ENCODE results near the gene C20orf144. TPM values are rescaled to one million over a fixed set of nuclear protein-coding genes. Genes with fewer than 3 reads are reported as not detected.

The C20orf144 gene
- total and polyA plus RNA-seq, 4 donors: not detected

- no peak overlapping the region for H3K27ac ChIP-seq (ENCODE audit: low read depth in 1 of 2, low read length in 2 of 2)
- no peaks in the 10 kb centered on the region for H3K27me3 ChIP-seq (ENCODE audit: control insufficient read depth in 4 of 4, insufficient read depth in 4 of 4, low read length in 3 of 4)
- DNase-seq (ENCODE audit: low spot score): no peak
- no peaks in the 10 kb centered on the region for H3K4me1 ChIP-seq (ENCODE audit: control insufficient read depth in 4 of 4, insufficient read depth in 4 of 4, low read length in 3 of 4)
- TF ChIP-seq YY1 (IDR thresholded peaks at IDR 0.05) (no peak), FOXA2 (IDR thresholded peaks at IDR 0.05) (no peak), SP1 (IDR thresholded peaks at IDR 0.05) (no peak), EGR1 (IDR thresholded peaks at IDR 0.05; ENCODE audit: low read depth in 2 of 2) (no peak), TAF1 (conservative IDR thresholded peaks at IDR 0.05) (no peak), HNF4A (conservative IDR thresholded peaks at IDR 0.05) (no peak), JUND (IDR thresholded peaks at IDR 0.05) (no peak)
- TF ChIP-seq, protein P1, sequence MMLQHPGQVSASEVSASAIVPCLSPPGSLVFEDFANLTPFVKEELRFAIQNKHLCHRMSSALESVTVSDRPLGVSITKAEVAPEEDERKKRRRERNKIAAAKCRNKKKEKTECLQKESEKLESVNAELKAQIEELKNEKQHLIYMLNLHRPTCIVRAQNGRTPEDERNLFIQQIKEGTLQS (IDR thresholded peaks at IDR 0.05): no peak
- WGBS: 94% methylated on average over 3 of the region's 3 CpGs
- H3K9ac ChIP-seq (ENCODE audit: low read depth in 1 of 2, low read length in 2 of 2): no peak overlapping the region
- H3K36me3 ChIP-seq (ENCODE audit: control insufficient read depth in 4 of 4, insufficient read depth in 3 of 4, low read depth in 1 of 4, low read length in 3 of 4): peaks cover 2 to 47% (median 13%) of the 10 kb centered on the region in 4 donors
- H3K9me3 ChIP-seq (ENCODE audit: control insufficient read depth in 4 of 4, low read length in 3 of 4): no peaks in the 10 kb centered on the region
- no peak overlapping the region for H3K4me3 ChIP-seq (ENCODE audit: low read depth in 1 of 3, low read length in 3 of 3)
Observed at GRCh38 chr20:33624399-33624798, 37.7 kb upstream of the C20orf144 start.

- 98% methylated on average over 4 of the region's 4 CpGs for WGBS
- no peak overlapping the region for H3K4me3 ChIP-seq (ENCODE audit: low read depth in 1 of 3, low read length in 3 of 3)
- no peaks in the 10 kb centered on the region for H3K27me3 ChIP-seq (ENCODE audit: control insufficient read depth in 4 of 4, insufficient read depth in 4 of 4, low read length in 3 of 4)
- peaks cover 2 to 61% (median 21%) of the 10 kb centered on the region in 4 donors for H3K36me3 ChIP-seq (ENCODE audit: control insufficient read depth in 4 of 4, insufficient read depth in 3 of 4, low read depth in 1 of 4, low read length in 3 of 4)
- no peaks in the 10 kb centered on the region for H3K4me1 ChIP-seq (ENCODE audit: control insufficient read depth in 4 of 4, insufficient read depth in 4 of 4, low read length in 3 of 4)
- no peaks in the 10 kb centered on the region for H3K9me3 ChIP-seq (ENCODE audit: control insufficient read depth in 4 of 4, low read length in 3 of 4)
- TF ChIP-seq FOXA2 (IDR thresholded peaks at IDR 0.05) (no peak), RAD21 (IDR thresholded peaks at IDR 0.05) (no peak), RXRA (IDR thresholded peaks at IDR 0.05) (no peak), JUND (IDR thresholded peaks at IDR 0.05) (no peak)
- TF ChIP-seq, protein P1 (IDR thresholded peaks at IDR 0.05): no peak
- H3K27ac ChIP-seq (ENCODE audit: low read depth in 1 of 2, low read length in 2 of 2): no peak overlapping the region
- no peak overlapping the region for H3K9ac ChIP-seq (ENCODE audit: low read depth in 1 of 2, low read length in 2 of 2)
- DNase-seq (ENCODE audit: low spot score): no peak
Observed at GRCh38 chr20:33626190-33626589, 35.9 kb upstream of the C20orf144 start.

DNA sequence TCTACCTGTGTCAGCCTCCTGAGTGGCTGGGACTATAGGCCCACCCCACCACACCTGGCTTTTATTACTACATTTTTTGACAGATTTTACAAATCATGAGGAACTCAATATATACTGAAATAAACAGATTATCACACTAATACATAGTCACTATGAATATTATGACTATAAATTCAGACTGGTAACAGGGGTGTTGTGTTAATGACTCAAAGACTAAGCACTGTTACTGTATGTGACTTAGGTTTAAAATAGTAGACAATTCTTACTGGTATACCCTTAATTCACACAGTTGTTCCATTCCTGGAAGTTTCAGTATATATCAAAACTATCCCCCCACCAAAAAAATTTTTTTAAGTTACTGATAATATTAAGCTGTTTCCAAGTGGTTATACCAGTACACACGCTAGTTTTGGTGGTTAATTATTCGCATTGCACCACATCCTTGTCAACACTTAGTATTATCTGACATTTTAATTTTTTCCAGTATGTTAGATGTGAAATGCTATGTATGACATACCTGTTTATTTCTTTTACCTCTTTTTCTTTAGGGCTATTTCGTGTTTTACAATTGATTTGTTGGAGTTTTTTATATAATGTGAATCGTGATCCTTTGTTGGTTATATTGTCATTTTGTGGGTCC, 34.4 kb upstream of the C20orf144 start:
- TF ChIP-seq TAF1 (conservative IDR thresholded peaks at IDR 0.05) (no peak), RAD21 (IDR thresholded peaks at IDR 0.05) (no peak), EGR1 (IDR thresholded peaks at IDR 0.05; ENCODE audit: low read depth in 2 of 2) (no peak), JUND (IDR thresholded peaks at IDR 0.05) (no peak), NR2F2 (IDR thresholded peaks at IDR 0.05) (no peak), FOXA2 (IDR thresholded peaks at IDR 0.05) (no peak), GABPA (IDR thresholded peaks at IDR 0.05 in 1 of 2, conservative IDR thresholded peaks at IDR 0.05 in 1 of 2) (no peak), ZBTB33 (IDR thresholded peaks at IDR 0.05) (no peak), MAX (IDR thresholded peaks at IDR 0.05) (no peak), SP1 (IDR thresholded peaks at IDR 0.05) (no peak), RXRA (IDR thresholded peaks at IDR 0.05) (no peak)
- TF ChIP-seq, protein P2, sequence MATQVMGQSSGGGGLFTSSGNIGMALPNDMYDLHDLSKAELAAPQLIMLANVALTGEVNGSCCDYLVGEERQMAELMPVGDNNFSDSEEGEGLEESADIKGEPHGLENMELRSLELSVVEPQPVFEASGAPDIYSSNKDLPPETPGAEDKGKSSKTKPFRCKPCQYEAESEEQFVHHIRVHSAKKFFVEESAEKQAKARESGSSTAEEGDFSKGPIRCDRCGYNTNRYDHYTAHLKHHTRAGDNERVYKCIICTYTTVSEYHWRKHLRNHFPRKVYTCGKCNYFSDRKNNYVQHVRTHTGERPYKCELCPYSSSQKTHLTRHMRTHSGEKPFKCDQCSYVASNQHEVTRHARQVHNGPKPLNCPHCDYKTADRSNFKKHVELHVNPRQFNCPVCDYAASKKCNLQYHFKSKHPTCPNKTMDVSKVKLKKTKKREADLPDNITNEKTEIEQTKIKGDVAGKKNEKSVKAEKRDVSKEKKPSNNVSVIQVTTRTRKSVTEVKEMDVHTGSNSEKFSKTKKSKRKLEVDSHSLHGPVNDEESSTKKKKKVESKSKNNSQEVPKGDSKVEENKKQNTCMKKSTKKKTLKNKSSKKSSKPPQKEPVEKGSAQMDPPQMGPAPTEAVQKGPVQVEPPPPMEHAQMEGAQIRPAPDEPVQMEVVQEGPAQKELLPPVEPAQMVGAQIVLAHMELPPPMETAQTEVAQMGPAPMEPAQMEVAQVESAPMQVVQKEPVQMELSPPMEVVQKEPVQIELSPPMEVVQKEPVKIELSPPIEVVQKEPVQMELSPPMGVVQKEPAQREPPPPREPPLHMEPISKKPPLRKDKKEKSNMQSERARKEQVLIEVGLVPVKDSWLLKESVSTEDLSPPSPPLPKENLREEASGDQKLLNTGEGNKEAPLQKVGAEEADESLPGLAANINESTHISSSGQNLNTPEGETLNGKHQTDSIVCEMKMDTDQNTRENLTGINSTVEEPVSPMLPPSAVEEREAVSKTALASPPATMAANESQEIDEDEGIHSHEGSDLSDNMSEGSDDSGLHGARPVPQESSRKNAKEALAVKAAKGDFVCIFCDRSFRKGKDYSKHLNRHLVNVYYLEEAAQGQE (IDR thresholded peaks at IDR 0.05): no peak
- TF ChIP-seq, protein P1 (IDR thresholded peaks at IDR 0.05): no peak

More for the DNA sequence above, 34.4 kb upstream of the C20orf144 start:
- DNase-seq (ENCODE audit: low spot score): no peak
- Histone ChIP-seq H3K27me3 (ENCODE audit: control insufficient read depth in 4 of 4, insufficient read depth in 4 of 4, low read length in 3 of 4) (no peaks in the 10 kb centered on the region), H3K4me1 (ENCODE audit: control insufficient read depth in 4 of 4, insufficient read depth in 4 of 4, low read length in 3 of 4) (no peaks in the 10 kb centered on the region), H3K4me3 (ENCODE audit: low read depth in 1 of 3, low read length in 3 of 3) (no peak overlapping the region), H3K36me3 (ENCODE audit: control insufficient read depth in 4 of 4, insufficient read depth in 3 of 4, low read depth in 1 of 4, low read length in 3 of 4) (peaks cover 4 to 61% (median 21%) of the 10 kb centered on the region in 4 donors), H3K27ac (ENCODE audit: low read depth in 1 of 2, low read length in 2 of 2) (no peak overlapping the region), H3K9me3 (ENCODE audit: control insufficient read depth in 4 of 4, low read length in 3 of 4) (no peaks in the 10 kb centered on the region), H3K9ac (ENCODE audit: low read depth in 1 of 2, low read length in 2 of 2) (no peak overlapping the region)
- 98% methylated on average over 4 of the region's 4 CpGs for WGBS
